IMR-90 (cell line): Measurements from ENCODE around the gene CACNA2D3. TPM values are rescaled to one million over a fixed set of nuclear protein-coding genes. Genes with fewer than 3 reads are reported as not detected.

Source experiments
- ATAC-seq: fragments of 200-7000 bp; cut with Tn5 transposase; 2 replicates; pipeline ENCODE4 v1.9.1; 2020; ENCODE audit warnings: low read depth, mild to moderate bottlenecking, moderate library complexity
- BruUV-seq: library from RNA; stranded (reverse); fragments of 400-500 nt; replicated peaks from 2 replicates; lab custom pipeline; 2021; lab: Mats Ljungman, UMichigan
- CTCF ChIA-PET: fragments of 300-600 bp; formaldehyde crosslinking; extraction: SDS; loops from one replicate; lab custom pipeline; 2021; ENCODE audit warnings: antibody characterized with exemption; lab: Yijun Ruan, JAX
- POLR2A ChIA-PET: fragments of 300-600 bp; sonication (Branson Sonifier 250); formaldehyde crosslinking; loops from one replicate; lab custom pipeline; 2022; ENCODE audit warnings: antibody characterized with exemption; ENCODE audit not compliant: unreplicated experiment; lab: Charles Lee
- DNase-seq: peaks from one replicate; pipeline ENCODE4 v3.0.0; 2013
- H2AFZ ChIP-seq: replicated peaks from 2 replicates; pipeline ENCODE3; 2013; ENCODE audit warnings: low read length, mild to moderate bottlenecking; ENCODE audit not compliant: poor library complexity
- H2AK5ac ChIP-seq: 2 replicates; pipeline ENCODE4 v1.6.1; 2013; ENCODE audit warnings: low read depth, low read length, inconsistent platforms
- H2AK9ac ChIP-seq: replicated peaks from 2 replicates; pipeline ENCODE3; 2013; ENCODE audit warnings: mild to moderate bottlenecking, low read depth, low read length, moderate library complexity; ENCODE audit not compliant: poor library complexity
- H2BK120ac ChIP-seq: 2 replicates; pipeline ENCODE4 v1.6.1; 2013; ENCODE audit warnings: low read depth, low read length, inconsistent platforms
- H2BK15ac ChIP-seq: 3 replicates; pipeline ENCODE4 v1.6.1; 2013; ENCODE audit warnings: low read depth, low read length, inconsistent platforms
- H2BK20ac ChIP-seq: 2 replicates; pipeline ENCODE4 v1.6.1; 2013; ENCODE audit warnings: low read depth, mild to moderate bottlenecking, inconsistent platforms, low read length, moderate library complexity
- H2BK5ac ChIP-seq: 2 replicates; pipeline ENCODE4 v1.6.1; 2013; ENCODE audit warnings: mild to moderate bottlenecking, low read depth, low read length, inconsistent platforms; ENCODE audit not compliant: poor library complexity, severe bottlenecking
- H3K14ac ChIP-seq: replicated peaks from 2 replicates; pipeline ENCODE4 v1.6.1; 2013; ENCODE audit warnings: low read depth, low read length, inconsistent platforms
- H3K18ac ChIP-seq: 2 replicates; pipeline ENCODE4 v1.6.1; 2013; ENCODE audit warnings: low read depth, low read length, control low read depth
- H3K23ac ChIP-seq: 2 replicates; pipeline ENCODE4 v1.6.1; 2013; ENCODE audit warnings: low read depth, low read length, inconsistent platforms
- H3K27ac ChIP-seq: 2 replicates; pipeline ENCODE4 v1.5.1; 2013; ENCODE audit warnings: mild to moderate bottlenecking, control low read depth, low read length; ENCODE audit not compliant: insufficient read depth
- H3K27me3 ChIP-seq: 2 replicates; pipeline ENCODE4 v1.6.1; 2013; ENCODE audit warnings: low read length; ENCODE audit not compliant: control insufficient read depth, insufficient read depth
- H3K36me3 ChIP-seq: 2 replicates; pipeline ENCODE4 v1.6.1; 2013; ENCODE audit warnings: low read length, mixed read lengths; ENCODE audit not compliant: control insufficient read depth, insufficient read depth
- H3K4ac ChIP-seq: 2 replicates; pipeline ENCODE4 v1.6.1; 2013; ENCODE audit warnings: low read depth, low read length, inconsistent platforms
- H3K4me1 ChIP-seq: 2 replicates; pipeline ENCODE4 v1.6.1; 2013; ENCODE audit warnings: low read length, mixed read lengths; ENCODE audit not compliant: control insufficient read depth, insufficient read depth
- H3K4me2 ChIP-seq: 2 replicates; pipeline ENCODE4 v1.6.1; 2013; ENCODE audit warnings: low read depth, mild to moderate bottlenecking, control low read depth, low read length, moderate library complexity
- H3K4me3 ChIP-seq: 2 replicates; pipeline ENCODE4 v1.5.1; 2013; ENCODE audit warnings: low read depth, mild to moderate bottlenecking, control low read depth, low read length, moderate library complexity; ENCODE audit not compliant: insufficient read depth
- H3K56ac ChIP-seq: 2 replicates; pipeline ENCODE4 v1.6.1; 2013; ENCODE audit warnings: low read length, inconsistent platforms; ENCODE audit not compliant: insufficient read depth; ENCODE audit errors: extremely low read depth
- H3K79me1 ChIP-seq, 2 experiments: 2 replicates each; pipeline ENCODE4 v1.6.1; 2013; ENCODE audit warnings: low read length in 2 of 2, inconsistent platforms in 1 of 2, low read depth in 1 of 2
- H3K9ac ChIP-seq: 2 replicates; pipeline ENCODE4 v1.6.1; 2013; ENCODE audit warnings: low read depth, low read length, control low read depth
- H3K9me1 ChIP-seq: 2 replicates; pipeline ENCODE4 v1.6.1; 2013; ENCODE audit warnings: low read length, inconsistent platforms; ENCODE audit not compliant: insufficient read depth
- H3K9me3 ChIP-seq: 2 replicates; pipeline ENCODE4 v1.6.1; 2013; ENCODE audit warnings: low read length; ENCODE audit not compliant: control insufficient read depth, insufficient read depth
- H4K20me1 ChIP-seq: 2 replicates; pipeline ENCODE4 v1.6.1; 2013; ENCODE audit warnings: low read length, inconsistent platforms; ENCODE audit not compliant: insufficient read depth
- H4K5ac ChIP-seq: 2 replicates; pipeline ENCODE4 v1.6.1; 2013; ENCODE audit warnings: mild to moderate bottlenecking, low read depth, low read length, control low read depth
- H4K8ac ChIP-seq, 2 experiments: 2 replicates each; pipeline ENCODE4 v1.6.1; 2013; ENCODE audit warnings: low read depth in 2 of 2, low read length in 2 of 2, control low read depth in 1 of 2, inconsistent platforms in 1 of 2
- H4K91ac ChIP-seq: 2 replicates; pipeline ENCODE4 v1.6.1; 2013; ENCODE audit warnings: low read depth, low read length, inconsistent platforms; ENCODE audit not compliant: insufficient read depth
- ELK1 ChIP-seq: fragments of 150-350 bp; IDR thresholded peaks from 2 replicates; pipeline ENCODE4 v1.6.1; 2016; ENCODE audit warnings: low read depth, mild to moderate bottlenecking, low read length, moderate library complexity, borderline replicate concordance
- MAFK ChIP-seq: IDR thresholded peaks from 2 replicates; pipeline ENCODE4 v1.6.1; 2012; ENCODE audit warnings: low read depth, low read length, improper control_type of control experiment
- NFE2L2 ChIP-seq: fragments of 150-350 bp; IDR thresholded peaks from 2 replicates; pipeline ENCODE4 v1.6.1; 2016; ENCODE audit warnings: low read depth, mild to moderate bottlenecking, low read length
- WGBS, 2 experiments: methylation state at CpG; one replicate each; pipeline versions ENCODE4 v1.1.5 to v1.1.7; 2013; ENCODE audit warnings: missing lambda C conversion rate in 2 of 2; ENCODE audit not compliant: insufficient read length in 1 of 2; ENCODE audit errors: extremely low coverage in 2 of 2; 5-methylcytosine and 5-hydroxymethylcytosine counted together
- dilution Hi-C: fragments of 300-500 bp; cut with HindIII; formaldehyde crosslinking; loops from one replicate; pipeline ENCODE4 v1.14.3; 2018; ENCODE audit warnings: low sequenced_read_pairs; ENCODE audit not compliant: unreplicated experiment
- in situ Hi-C: fragments of 300-500 bp; cut with MboI; formaldehyde crosslinking; loops from 3 replicates; pipeline ENCODE4 v1.14.3; 2019; ENCODE audit warnings: low sequenced_read_pairs, inconsistent platforms, mixed read lengths
- intact Hi-C: fragments of 100-400 bp; cut with micrococcal nuclease; formaldehyde crosslinking; loops from 2 replicates; pipeline ENCODE4 v1.10.0; 2022
- polyA plus RNA-seq, 3 experiments: library from polyadenylated mRNA; depleted of rRNA; stranded (reverse); fragments of >200 nt; gene quantifications; 2 replicates each; pipeline ENCODE4 v1.2.3, GENCODE V29; 2012; ENCODE audit warnings: low replicate concordance in 1 of 3
- total RNA-seq: library from RNA; depleted of rRNA; stranded (reverse); fragments of >200 nt; gene quantifications from 2 replicates; pipeline ENCODE4 v1.2.3, GENCODE V29; 2012

The CACNA2D3 gene
- total and polyA plus RNA-seq, 2 of the 4 experiments (the other 2 are of a cell fraction): 0.36 to 0.41 TPM

- in situ Hi-C loops: no loop called here
- H2BK20ac ChIP-seq: no peak overlapping the region
Observed at GRCh38 chr3:54654776-54655175, 532.4 kb downstream of the CACNA2D3 start.

More at GRCh38 chr3:54654776-54655175, 532.4 kb downstream of the CACNA2D3 start:
- Histone ChIP-seq H4K5ac (no peak overlapping the region), H3K9me3 (no peaks in the 10 kb centered on the region), H3K23ac (no peak overlapping the region), H2AK9ac (no peak overlapping the region), H2BK120ac (no peak overlapping the region), H3K36me3 (no peaks in the 10 kb centered on the region), H3K4me1 (no peaks in the 10 kb centered on the region), H4K20me1 (no peaks in the 10 kb centered on the region), H3K56ac (no peak overlapping the region), H3K18ac (no peak overlapping the region), H3K4me3 (no peak overlapping the region), H2AFZ (no peak overlapping the region), H2BK5ac (no peak overlapping the region), H3K9me1 (no peaks in the 10 kb centered on the region), H2AK5ac (no peak overlapping the region), H3K4me2 (no peak overlapping the region), H2BK15ac (no peak overlapping the region), H3K14ac (no peak overlapping the region), H4K91ac (no peak overlapping the region), H3K79me1 (no peaks in the 10 kb centered on the region), H3K27ac (no peak overlapping the region), H3K27me3 (no peaks in the 10 kb centered on the region), H3K9ac (no peak overlapping the region), H3K4ac (no peak overlapping the region), H4K8ac (no peak overlapping the region)
- POLR2A ChIA-PET: no interaction called here
- DNase-seq (no peak), ATAC-seq (no peak)
- dilution Hi-C loops (no loop called here), intact Hi-C loops (no loop called here)
- CTCF ChIA-PET: no interaction called here
- no peak for TF ChIP-seq ELK1
- no peak for TF ChIP-seq NFE2L2
- TF ChIP-seq MAFK: peak; percentile 61; the same call in 1 of the 2 replicates
- no CpG with 5 or more reads among the region's 4 CpGs for WGBS, 2 experiments
- BruUV-seq: no TSS peak
